HG03175 (cell line): Measurements from ENCODE around the gene ARG2.

Experiments
- ATAC-seq: cut with Tn5 transposase; IDR thresholded peaks from one replicate; pipeline ENCODE4 v1.9.1; 2021; ENCODE audit warnings: mild to moderate bottlenecking, moderate library complexity; ENCODE audit not compliant: unreplicated experiment

ARG2 gene

DNA sequence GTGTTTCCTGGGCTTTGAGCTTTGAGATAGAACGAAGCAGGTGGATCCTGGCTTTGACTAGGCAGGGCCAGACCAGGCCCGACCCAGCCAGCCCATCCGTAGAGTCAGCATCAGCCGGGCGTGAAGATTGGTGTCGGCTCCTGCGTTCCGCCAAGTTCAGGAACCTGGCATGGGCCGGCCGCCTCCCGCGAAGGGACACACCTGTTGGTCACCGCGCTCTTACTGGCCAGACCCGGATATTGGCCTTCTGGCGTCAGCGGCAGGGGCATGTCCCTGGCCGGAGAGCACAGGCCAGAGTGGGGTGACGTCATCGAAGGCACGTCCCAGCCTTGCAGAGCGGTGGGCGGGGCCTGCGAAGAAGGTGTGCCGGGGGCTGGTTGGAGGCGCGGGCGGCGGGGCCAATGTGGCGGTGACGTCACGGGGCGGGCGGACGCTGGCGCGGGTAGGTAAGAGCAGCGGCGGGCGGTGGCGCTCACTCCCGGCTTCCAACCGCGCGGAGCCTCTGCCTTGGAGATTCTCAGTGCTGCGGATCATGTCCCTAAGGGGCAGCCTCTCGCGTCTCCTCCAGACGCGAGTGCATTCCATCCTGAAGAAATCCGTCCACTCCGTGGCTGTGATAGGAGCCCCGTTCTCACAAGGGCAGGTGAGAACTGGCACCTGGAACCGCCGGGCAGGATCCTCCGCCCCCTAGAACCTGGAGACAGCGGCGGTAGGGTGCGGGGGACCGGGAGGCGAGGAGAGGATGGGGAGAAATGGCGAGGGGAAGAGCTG, at the start of gene ARG2:
TSS of gene ARG2 (plus strand) at position 475 of the 771 bp plus-strand sequence. CDS start at position 533, 58 bp downstream.
- ATAC-seq: peak; percentile 91

GRCh38 chr14:67570453-67570852, 49.3 kb upstream of the ARG2 start:
- no peak for ATAC-seq

GRCh38 chr14:67571275-67571990, 48.3 kb upstream of the ARG2 start:
- peak; percentile 81 for ATAC-seq

- ATAC-seq: no peak
Measured at GRCh38 chr14:67571991-67572323, 47.8 kb upstream of the ARG2 start.

GRCh38 chr14:67572608-67573007, 47.1 kb upstream of the ARG2 start:
- no peak for ATAC-seq

DNA sequence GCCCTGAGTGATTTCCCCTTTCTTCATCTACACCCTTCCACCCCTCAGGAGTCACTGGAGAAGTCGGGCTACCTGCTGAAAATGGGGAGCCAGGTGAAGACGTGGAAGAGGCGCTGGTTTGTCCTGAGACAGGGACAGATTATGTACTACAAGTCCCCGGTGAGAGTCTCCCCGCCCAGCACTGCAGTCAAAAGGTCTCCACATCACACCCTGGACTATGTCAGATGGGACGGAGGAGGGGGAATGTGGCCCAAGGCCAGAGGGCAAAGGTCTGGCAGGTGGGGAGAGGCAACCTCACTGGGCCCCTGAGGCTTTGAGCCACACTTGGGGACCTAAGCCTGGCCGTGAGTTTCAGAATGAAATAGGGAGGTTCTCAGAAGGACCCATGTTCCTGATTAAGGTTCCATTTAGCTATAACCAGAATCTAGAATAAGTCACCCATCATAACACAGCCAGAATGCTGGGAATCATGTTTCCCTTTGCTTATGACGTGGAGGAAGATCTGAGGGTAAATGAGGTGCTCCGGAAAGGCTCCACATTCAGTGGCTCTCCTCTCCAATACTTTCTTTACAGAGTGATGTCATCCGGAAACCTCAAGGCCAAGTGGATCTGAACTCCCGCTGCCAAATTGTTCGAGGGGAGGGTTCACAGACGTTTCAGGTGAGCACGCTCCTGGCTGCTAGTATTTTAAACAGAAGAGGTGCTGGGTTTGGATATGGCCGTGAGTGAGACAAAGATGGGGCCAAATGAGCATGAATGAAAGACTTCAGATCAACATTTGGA, 46.3 kb upstream of the ARG2 start:
- no peak for ATAC-seq

GRCh38 chr14:67574156-67574555, 45.6 kb upstream of the ARG2 start:
- ATAC-seq: no peak

- no peak for ATAC-seq
Measured at GRCh38 chr14:67574806-67575205, 44.9 kb upstream of the ARG2 start.

DNA sequence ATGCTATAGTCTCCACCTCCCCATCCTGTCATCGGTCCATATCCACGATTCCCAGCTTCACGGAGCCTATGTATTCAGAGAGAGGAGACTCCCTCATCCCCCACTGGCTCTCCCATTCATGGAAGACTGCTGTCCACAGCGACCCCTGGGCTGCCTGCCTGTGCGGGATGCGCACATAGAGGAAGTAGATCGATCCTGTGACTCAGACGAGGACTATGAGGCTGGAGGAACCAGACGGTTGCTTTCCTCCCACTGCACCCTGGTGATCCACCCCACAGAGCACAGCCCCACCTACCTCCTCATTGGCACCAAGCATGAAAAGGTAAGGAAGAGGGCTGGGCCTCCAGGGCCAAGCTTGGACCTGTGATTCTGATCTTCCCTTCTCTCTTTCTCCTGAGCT, 44.0 kb upstream of the ARG2 start:
- no peak for ATAC-seq

GRCh38 chr14:67576216-67576955, 43.3 kb upstream of the ARG2 start:
- ATAC-seq: no peak

GRCh38 chr14:67577181-67577808, 42.4 kb upstream of the ARG2 start:
- ATAC-seq: no peak

DNA sequence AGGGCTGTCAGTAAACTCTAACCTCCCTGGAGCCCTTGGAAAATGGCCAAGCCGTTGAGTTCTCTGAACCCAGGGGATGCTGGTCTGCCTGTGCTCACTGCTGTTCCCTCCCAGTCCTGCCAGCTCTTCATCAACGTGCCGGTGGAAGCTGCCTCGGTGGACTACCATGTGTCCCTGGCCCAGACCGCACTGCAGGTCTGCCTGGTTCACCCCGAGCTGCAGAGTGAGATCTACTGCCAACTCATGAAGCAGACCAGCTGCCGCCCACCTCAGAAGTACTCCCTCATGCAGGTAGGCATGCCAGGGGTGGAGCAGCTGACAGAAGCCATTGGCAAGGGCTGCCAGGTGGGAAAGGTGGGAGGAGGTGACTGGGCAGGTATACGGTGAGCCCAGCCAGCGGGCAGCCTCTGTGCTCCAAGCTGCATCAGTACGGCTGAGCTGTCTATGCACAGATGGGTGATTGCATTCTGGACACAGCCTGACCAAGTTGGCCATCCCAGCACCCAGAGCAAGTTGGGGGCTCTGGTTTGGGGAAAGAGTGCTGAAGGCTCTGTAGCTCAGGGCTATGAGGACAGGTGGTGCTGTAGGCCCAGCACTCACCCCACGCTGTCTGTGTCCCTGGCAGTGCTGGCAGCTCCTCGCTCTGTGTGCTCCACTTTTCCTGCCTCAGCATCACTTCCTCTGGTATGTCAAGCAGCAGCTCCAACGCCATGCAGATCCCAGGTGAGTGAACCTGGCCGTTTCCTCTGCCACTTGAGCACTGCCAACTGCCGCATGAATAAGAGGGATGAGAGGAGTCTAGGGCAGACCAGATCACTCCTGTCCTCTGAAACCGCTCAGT, 41.6 kb upstream of the ARG2 start:
- ATAC-seq: no peak

DNA sequence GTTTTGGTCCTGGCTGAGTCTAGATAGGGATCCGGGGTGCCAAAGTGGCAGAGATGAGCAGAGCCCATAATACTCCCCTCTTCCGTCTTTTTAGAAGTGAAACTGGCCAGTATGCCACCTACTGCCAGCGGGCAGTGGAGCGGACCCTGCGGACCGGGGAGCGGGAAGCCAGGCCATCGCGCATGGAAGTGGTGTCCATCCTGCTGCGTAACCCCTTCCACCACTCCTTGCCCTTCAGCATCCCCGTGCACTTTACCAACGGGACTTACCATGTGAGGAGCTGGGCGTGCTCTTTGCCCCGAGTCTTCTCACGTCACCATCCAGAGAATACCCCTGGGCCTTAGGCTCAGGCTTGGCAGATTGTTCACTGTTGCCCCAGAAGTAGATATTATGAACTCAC, 40.7 kb upstream of the ARG2 start:
- ATAC-seq: no peak

DNA sequence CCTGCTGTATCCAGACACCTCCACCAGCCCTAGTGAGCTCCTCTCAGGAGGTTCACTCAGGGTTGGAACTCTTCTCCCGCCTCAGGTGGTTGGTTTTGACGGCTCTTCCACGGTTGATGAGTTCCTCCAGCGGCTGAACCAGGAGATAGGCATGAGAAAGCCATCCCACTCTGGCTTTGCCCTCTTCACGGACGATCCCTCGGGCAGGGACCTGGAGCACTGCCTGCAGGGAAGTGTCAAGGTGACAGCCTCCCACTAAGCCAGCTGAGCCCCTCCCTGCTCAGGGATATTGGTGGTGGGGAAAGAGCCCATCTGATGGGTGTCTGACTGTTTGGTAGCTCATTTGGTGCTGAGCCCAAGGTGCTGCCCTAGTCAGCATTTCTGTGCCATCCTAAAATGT, 40.1 kb upstream of the ARG2 start:
- ATAC-seq: no peak

DNA sequence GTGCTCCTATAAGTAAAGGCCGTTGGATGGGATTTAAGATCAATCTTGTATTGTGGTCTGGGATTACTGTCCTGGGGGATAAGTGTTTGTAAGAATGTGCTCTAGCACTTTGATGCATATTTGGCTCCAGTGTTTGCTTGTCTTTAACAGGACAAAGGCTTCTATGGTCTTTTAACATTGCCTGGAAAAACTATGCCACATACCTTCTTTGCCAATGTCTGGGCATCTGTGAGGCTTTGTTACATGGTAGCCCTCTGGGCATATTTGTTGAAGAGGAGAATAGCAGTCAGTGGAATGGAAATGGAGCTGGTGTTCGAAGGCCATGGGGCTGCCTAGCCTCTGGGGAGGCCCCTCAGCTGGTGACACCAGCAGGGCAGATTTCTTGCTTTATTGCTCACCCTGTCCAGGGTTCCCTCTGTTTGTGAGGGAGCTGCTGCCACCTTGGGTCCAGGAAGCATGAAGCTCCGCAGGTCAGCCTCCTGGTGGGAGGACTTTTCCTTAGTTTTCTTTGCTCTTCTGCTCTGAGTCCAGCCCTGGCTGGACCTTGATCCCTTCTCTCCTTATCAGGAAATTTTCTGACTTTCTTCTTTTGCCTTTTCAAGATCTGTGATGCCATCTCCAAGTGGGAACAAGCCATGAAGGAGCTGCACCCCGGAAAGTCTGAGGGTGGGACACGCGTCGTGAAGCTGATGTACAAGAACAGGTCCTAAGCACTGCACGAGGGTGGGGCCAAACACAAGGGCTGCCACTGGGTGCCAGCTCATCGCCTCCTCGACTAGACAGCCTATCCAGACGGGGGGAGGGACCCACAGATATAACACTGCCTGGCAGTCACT, 39.2 kb upstream of the ARG2 start:
- no peak for ATAC-seq

DNA sequence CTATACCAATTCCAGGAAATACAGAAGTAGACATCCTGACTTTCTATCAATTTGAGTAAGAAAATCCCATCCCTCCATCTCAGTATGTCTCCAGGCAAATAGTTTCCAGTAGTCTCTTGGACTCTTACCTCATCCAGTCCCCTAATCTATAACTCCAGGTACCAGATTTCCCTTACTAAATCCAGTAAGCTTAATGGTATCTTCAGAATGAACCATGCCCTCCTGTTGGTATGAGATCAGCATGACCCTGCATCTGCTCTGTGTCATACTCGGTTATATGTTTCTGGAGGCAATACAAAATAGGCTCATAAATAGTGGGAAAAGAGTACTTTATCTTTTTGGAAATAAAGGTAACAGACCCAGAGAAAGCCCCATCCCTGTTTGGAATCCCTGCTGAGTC, 38.1 kb upstream of the ARG2 start:
- ATAC-seq: no peak

DNA sequence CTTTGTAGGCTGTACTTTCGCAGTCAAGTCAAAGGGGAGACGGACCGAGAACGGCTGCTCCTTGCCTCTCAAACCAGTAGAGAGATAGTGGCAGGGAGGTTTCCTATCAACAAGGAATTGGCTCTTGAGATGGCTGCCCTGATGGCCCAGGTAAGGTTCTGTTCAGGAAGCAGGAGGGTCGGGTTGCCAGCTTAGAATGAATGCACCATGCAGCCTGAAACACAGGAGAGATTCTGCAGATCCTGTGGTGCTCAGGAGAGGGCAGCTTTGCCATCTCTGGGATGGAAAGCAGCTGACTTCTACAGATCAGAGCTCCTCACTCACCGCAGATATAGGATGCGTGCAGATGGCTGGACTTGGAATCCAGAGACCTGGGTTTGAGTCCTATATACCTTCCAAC, 37.7 kb upstream of the ARG2 start:
- ATAC-seq: no peak

GRCh38 chr14:67583711-67584644, 35.7 kb upstream of the ARG2 start:
- ATAC-seq: peak; percentile 70
